Measurements from ENCODE around the gene MOV10.
A peak's percentile ranks its signal among the peaks of the same experiment; 100 is the strongest.
"Not testable (repeated sequence)": the region's sequence is repeated elsewhere in the genome, so short reads cannot be mapped to it uniquely, and the experiment has no call there.

MOV10 gene

DNA sequence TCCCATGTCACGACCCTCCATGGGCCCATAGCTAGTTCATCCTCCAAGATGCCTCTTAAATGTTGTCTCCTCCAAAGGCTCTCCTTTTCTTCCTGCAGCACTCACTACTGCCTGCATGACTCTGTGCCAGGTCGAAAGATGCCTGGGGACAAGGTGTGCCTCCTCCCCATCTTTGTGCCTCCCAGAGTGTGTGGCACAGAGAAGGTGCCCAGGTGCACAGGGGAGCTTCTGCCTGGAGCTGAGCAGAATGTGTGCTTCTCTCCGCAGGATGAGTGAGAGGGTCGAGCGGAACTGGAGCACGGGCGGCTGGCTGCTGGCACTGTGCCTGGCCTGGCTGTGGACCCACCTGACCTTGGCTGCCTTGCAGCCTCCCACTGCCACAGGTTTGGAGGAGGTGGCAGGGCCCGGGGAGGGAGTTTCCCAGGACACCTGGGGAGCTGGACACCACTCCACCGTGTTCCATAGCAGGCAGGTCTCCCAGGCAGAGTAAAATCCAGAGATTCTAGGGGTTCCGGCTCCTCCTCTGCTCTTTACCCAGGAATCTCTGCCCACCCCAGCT is 47.6 kb downstream of the MOV10 start:
- TF ChIP-seq, protein P1, sequence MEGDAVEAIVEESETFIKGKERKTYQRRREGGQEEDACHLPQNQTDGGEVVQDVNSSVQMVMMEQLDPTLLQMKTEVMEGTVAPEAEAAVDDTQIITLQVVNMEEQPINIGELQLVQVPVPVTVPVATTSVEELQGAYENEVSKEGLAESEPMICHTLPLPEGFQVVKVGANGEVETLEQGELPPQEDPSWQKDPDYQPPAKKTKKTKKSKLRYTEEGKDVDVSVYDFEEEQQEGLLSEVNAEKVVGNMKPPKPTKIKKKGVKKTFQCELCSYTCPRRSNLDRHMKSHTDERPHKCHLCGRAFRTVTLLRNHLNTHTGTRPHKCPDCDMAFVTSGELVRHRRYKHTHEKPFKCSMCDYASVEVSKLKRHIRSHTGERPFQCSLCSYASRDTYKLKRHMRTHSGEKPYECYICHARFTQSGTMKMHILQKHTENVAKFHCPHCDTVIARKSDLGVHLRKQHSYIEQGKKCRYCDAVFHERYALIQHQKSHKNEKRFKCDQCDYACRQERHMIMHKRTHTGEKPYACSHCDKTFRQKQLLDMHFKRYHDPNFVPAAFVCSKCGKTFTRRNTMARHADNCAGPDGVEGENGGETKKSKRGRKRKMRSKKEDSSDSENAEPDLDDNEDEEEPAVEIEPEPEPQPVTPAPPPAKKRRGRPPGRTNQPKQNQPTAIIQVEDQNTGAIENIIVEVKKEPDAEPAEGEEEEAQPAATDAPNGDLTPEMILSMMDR (IDR thresholded peaks at IDR 0.05; ENCODE audit: low read length, missing control alignments), result no peak
- no peak for DNase-seq (ENCODE audit: low read depth)
- H3K4me3 ChIP-seq (replicated peaks; ENCODE audit: low read depth, low read length), result no peak overlapping the region

DNA sequence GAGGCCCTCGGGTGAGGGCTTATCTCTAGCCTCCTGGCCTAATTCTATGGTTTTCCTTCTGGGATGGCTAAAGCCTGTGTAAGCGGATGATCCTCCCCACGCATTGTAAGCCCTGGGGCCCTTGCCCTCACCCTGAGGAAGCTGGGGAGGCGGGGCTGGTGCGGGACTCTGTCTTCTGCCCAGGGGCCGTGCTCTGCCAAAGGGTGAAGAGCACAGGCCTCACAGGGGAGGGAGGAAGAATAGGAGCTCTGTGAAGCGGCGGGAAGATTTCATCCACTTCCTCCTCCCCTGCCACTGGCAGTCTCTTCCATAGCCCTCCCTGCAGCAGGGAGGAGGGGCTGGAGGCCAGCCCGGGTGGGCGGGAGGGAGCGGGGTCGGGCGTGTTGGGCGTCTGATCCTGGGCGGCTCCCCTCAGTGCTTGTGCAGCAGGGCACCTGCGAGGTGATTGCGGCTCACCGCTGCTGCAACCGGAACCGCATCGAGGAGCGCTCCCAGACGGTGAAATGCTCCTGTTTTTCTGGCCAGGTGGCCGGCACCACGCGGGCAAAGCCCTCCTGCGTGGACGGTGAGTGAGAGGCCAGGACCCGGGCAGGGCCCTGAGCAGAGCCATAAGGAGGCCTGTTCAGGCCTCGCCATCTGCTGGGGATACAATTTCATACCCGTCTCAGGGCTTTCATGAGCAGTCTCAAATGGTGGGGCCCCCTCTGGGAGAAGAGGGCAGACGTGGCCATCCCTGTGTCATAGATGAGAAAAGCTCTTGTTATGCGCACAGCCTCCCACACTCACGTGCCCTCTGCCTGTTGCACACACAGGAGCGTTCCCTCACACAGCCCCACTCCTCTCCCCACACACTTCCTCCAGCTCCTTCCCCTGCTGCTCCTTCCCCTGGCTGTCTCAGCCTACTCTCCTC is 48.4 kb downstream of the MOV10 start:
- H3K4me3 ChIP-seq (replicated peaks; ENCODE audit: low read depth, low read length), result no peak overlapping the region
- peak; percentile 75 for DNase-seq (ENCODE audit: low read depth)
- TF ChIP-seq, protein P1 (IDR thresholded peaks at IDR 0.05; ENCODE audit: low read length, missing control alignments), result no peak

DNA sequence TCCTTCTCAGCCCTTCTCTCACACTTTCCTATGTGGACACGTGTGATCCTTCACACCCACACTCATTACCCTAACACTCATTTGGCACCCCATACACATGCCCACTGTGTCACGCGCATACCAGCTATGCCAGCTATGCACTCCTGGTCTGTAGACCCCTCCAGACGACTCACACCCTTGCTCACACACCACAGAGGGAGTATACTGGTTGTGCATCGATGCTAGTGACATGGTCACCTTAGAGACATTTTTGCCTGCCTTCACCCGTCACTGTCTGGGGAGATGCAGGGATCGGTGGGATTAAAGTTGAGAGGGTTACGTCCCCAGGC is 49.0 kb downstream of the MOV10 start:
- H3K4me3 ChIP-seq (replicated peaks; ENCODE audit: low read depth, low read length), result no peak overlapping the region
- TF ChIP-seq, protein P1 (IDR thresholded peaks at IDR 0.05; ENCODE audit: low read length, missing control alignments), result no peak
- DNase-seq (ENCODE audit: low read depth), result no peak

DNA sequence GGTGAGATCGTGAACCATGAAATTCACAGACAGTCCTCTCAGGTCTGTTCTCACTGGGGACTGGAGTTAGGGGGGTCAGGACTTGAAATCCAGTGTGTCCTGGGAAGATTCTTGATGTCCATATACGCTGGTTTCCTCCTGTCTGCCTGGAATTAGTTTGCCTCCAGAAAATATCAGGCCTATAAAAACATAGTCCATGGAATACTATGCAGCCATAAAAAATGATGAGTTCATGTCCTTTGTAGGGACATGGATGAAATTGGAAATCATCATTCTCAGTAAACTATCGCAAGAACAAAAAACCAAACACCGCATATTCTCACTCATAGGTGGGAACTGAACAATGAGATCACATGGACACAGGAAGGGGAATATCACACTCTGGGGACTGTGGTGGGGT is 49.8 kb downstream of the MOV10 start:
- DNase-seq (ENCODE audit: low read depth), result not testable (repeated sequence)

DNA sequence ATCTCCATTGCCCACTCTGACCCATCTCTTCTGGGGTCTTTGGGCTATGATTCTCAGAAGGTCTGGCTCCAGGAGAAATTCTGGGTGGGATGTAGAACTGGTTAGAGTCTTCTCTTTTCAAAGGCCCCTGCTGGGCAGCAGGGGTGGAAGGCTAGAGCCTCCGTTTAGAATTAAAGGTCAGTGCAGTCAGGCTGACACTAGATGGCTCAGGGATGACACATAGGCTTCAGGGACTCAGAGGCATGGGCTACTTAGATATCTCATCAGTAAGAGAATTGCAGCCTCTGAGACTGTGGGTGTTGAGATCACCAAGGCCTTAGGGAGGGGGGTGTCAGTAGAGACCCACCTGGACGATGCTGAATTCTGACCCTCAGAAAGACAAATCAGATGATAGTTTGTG is 53.3 kb downstream of the MOV10 start:
- no peak for DNase-seq (ENCODE audit: low read depth)
- TF ChIP-seq, protein P1 (IDR thresholded peaks at IDR 0.05; ENCODE audit: low read length, missing control alignments), result no peak
- no peak overlapping the region for H3K4me3 ChIP-seq (replicated peaks; ENCODE audit: low read depth, low read length)

More for the DNA sequence above, 49.8 kb downstream of the MOV10 start:
- not testable (repeated sequence) for H3K4me3 ChIP-seq (replicated peaks; ENCODE audit: low read depth, low read length)

DNA sequence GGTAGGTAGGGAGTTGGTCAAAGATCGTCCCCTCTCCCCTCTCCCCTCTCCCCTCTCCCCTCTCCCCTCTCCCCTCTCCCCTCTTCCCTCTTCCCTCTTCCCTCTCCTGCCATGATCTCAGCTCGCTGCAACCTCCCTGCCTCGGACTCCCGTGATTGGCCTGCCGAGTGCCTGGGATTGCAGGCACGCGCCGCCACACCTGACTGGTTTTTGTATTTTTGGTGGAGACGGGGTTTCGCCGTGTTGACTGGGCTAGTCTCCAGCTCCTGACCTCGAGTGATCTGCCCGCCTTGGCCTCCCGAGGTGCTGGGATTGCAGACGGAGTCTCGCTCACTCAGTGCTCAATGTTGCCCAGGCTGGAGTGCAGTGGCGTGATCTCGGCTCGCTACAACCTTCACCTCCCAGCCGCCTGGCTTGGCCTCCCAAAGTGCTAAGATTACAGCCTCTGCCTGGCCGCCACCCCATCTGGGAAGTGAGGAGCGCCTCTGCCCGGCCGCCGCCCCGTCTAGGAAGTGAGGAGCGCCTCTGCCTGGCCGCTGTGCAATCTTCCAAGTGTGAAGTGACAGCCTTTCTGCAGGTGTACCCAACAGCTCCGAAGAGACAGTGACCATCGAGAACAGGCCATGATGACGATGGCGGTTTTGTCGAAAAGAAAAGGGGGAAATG is 54.0 kb downstream of the MOV10 start:
- H3K4me3 ChIP-seq (replicated peaks; ENCODE audit: low read depth, low read length); DNase-seq (ENCODE audit: low read depth): not testable (repeated sequence)

DNA sequence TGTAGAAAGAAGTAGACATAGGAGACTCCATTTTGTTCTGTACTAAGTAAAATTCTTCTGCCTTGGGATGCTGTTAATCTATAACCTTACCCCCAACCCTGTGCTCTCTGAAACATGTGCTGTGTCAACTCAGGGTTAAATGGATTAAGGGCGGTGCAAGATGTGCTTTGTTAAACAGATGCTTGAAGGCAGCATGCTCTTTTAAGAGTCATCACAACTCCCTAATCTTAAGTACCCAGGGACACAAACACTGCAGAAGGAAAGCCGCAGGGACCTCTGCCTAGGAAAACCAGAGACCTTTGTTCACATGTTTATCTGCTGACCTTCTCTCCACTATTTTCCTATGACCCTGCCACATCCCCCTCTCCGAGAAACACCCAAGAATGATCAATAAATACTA is 54.6 kb downstream of the MOV10 start:
- H3K4me3 ChIP-seq (replicated peaks; ENCODE audit: low read depth, low read length); DNase-seq (ENCODE audit: low read depth): not testable (repeated sequence)

DNA sequence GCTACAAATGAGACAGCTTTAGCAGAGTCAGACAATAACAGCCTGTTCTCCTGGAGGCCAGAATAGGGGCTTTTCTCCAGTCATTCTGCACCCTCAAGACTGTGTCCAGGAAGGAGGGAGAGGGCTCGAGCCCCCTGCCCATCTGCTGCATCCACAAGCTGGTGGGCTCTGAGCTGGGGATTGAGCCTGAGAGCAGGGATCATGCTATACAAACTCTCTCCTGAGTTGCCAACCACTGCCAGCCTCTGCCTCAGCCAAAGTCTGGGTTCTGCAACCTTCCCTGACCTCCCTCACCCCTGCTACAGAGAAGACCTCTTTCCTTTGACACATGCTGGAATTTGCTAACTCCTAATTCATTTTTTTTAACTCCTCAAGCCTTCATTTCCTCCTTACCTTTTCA is 55.5 kb downstream of the MOV10 start:
- no peak overlapping the region for H3K4me3 ChIP-seq (replicated peaks; ENCODE audit: low read depth, low read length)
- TF ChIP-seq, protein P1 (IDR thresholded peaks at IDR 0.05; ENCODE audit: low read length, missing control alignments), result no peak
- DNase-seq (ENCODE audit: low read depth), result no peak

Data from fibroblast of pulmonary artery (primary cell).